Measurements from ENCODE around the gene RILP.
A peak's percentile ranks its signal among the peaks of the same experiment; 100 is the strongest.

Gene RILP

GRCh38 chr17:1607971-1608320 is 41.7 kb downstream of the RILP start:
- no peak overlapping the region for H3K4me3 ChIP-seq
- DNase-seq (ENCODE audit: low spot score): no peak
- no peak for TF ChIP-seq CTCF (IDR thresholded peaks at IDR 0.05)
- peak overlapping the region in 1 of 2 donors; percentile 61 for H3K27ac ChIP-seq

- TF ChIP-seq CTCF (IDR thresholded peaks at IDR 0.05): no peak
- no peak for DNase-seq (ENCODE audit: low spot score)
- no peak overlapping the region for H3K4me3 ChIP-seq
- peak overlapping the region in 1 of 2 donors; percentile 73 for H3K27ac ChIP-seq
Observed at GRCh38 chr17:1606352-1606985, 43.2 kb downstream of the RILP start.

GRCh38 chr17:1605681-1606351 is 43.9 kb downstream of the RILP start:
- H3K27ac ChIP-seq: peak overlapping the region in 1 of 2 donors; percentile 73
- DNase-seq (ENCODE audit: low spot score): no peak

GRCh38 chr17:1604831-1605528 is 44.7 kb downstream of the RILP start:
- no peak for DNase-seq (ENCODE audit: low spot score)
- TF ChIP-seq CTCF (IDR thresholded peaks at IDR 0.05): no peak
- no peak overlapping the region for H3K4me3 ChIP-seq
- H3K27ac ChIP-seq: no peak overlapping the region

More at GRCh38 chr17:1605681-1606351, 43.9 kb downstream of the RILP start:
- no peak for TF ChIP-seq CTCF (IDR thresholded peaks at IDR 0.05)
- H3K4me3 ChIP-seq: no peak overlapping the region

- no peak for TF ChIP-seq CTCF (IDR thresholded peaks at IDR 0.05)
- no peak for DNase-seq (ENCODE audit: low spot score)
- no peak overlapping the region for H3K4me3 ChIP-seq
- H3K27ac ChIP-seq: no peak overlapping the region
Observed at GRCh38 chr17:1601571-1601970, 48.1 kb downstream of the RILP start.

- TF ChIP-seq CTCF (IDR thresholded peaks at IDR 0.05): no peak
- no peak overlapping the region for H3K4me3 ChIP-seq
- no peak for DNase-seq (ENCODE audit: low spot score)
- no peak overlapping the region for H3K27ac ChIP-seq
Observed at GRCh38 chr17:1598399-1599095, 51.1 kb downstream of the RILP start.
